HL-60/S4 (cell line): Measurements from ENCODE around the gene SAPCD1.

Experiments
- in situ Hi-C: fragments of 300-500 bp; cut with MboI; formaldehyde crosslinking; loops from 2 replicates; pipeline ENCODE4 v1.14.3; 2022; ENCODE audit warnings: low sequenced_read_pairs

The SAPCD1 gene

GRCh38 chr6:31749301-31750036, 13.0 kb upstream of the SAPCD1 start:
- in situ Hi-C loops: no loop called here

- in situ Hi-C loops: no loop called here
Observed at GRCh38 chr6:31750411-31751022, 11.9 kb upstream of the SAPCD1 start.

GRCh38 chr6:31752739-31753319, 9.6 kb upstream of the SAPCD1 start:
- in situ Hi-C loops: no loop called here

GRCh38 chr6:31758281-31758680, 4.2 kb upstream of the SAPCD1 start:
- in situ Hi-C loops: no loop called here

- in situ Hi-C loops: no loop called here
Observed at GRCh38 chr6:31760790-31761189, 1.7 kb upstream of the SAPCD1 start.

GRCh38 chr6:31761343-31761742, 1.1 kb upstream of the SAPCD1 start:
- in situ Hi-C loops: no loop called here

- in situ Hi-C loops: no loop called here
Observed at GRCh38 chr6:31762878-31763618, 592 bp downstream of the SAPCD1 start.

GRCh38 chr6:31763619-31763940, 1.1 kb downstream of the SAPCD1 start:
- in situ Hi-C loops: no loop called here

- in situ Hi-C loops: no loop called here
Observed at GRCh38 chr6:31764198-31764597, 1.7 kb downstream of the SAPCD1 start.

GRCh38 chr6:31765559-31765909, 3.1 kb downstream of the SAPCD1 start:
- in situ Hi-C loops: no loop called here

- in situ Hi-C loops: no loop called here
Observed at GRCh38 chr6:31765910-31766794, 3.7 kb downstream of the SAPCD1 start.

- in situ Hi-C loops: no loop called here
Observed at GRCh38 chr6:31767096-31767645, 4.7 kb downstream of the SAPCD1 start.

- in situ Hi-C loops: no loop called here
Observed at GRCh38 chr6:31768363-31769257, 6.2 kb downstream of the SAPCD1 start.

- in situ Hi-C loops: no loop called here
Observed at GRCh38 chr6:31769684-31770371, 7.4 kb downstream of the SAPCD1 start.

- in situ Hi-C loops: no loop called here
Observed at GRCh38 chr6:31770860-31771259, 8.4 kb downstream of the SAPCD1 start.

GRCh38 chr6:31771992-31772358, 9.5 kb downstream of the SAPCD1 start:
- in situ Hi-C loops: no loop called here

- in situ Hi-C loops: no loop called here
Observed at GRCh38 chr6:31775184-31775583, 12.7 kb downstream of the SAPCD1 start.

- in situ Hi-C loops: no loop called here
Observed at GRCh38 chr6:31775633-31776484, 13.4 kb downstream of the SAPCD1 start.
